ENCODE results near the gene NECTIN1.

DNA sequence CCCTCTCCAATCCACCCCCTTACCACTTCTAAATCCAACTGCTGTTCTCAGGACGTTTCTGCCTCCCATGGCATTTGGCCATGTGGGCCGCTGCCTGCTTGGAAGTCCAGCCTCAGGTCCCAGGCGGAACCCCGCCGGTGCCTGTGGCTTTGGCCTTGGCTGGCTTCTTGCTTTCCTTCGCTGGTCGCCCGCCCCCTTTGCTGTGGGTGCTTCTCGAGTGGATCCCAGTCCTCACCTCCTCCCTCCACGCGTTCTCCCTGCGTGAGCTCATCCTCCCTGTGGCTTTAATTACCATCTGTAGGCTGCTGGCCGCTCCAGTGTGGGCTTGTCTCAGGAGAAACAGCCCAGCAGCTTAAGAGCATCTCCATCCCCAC is 111.7 kb downstream of the NECTIN1 start:
- TF ChIP-seq, protein P1, sequence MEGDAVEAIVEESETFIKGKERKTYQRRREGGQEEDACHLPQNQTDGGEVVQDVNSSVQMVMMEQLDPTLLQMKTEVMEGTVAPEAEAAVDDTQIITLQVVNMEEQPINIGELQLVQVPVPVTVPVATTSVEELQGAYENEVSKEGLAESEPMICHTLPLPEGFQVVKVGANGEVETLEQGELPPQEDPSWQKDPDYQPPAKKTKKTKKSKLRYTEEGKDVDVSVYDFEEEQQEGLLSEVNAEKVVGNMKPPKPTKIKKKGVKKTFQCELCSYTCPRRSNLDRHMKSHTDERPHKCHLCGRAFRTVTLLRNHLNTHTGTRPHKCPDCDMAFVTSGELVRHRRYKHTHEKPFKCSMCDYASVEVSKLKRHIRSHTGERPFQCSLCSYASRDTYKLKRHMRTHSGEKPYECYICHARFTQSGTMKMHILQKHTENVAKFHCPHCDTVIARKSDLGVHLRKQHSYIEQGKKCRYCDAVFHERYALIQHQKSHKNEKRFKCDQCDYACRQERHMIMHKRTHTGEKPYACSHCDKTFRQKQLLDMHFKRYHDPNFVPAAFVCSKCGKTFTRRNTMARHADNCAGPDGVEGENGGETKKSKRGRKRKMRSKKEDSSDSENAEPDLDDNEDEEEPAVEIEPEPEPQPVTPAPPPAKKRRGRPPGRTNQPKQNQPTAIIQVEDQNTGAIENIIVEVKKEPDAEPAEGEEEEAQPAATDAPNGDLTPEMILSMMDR (IDR thresholded peaks at IDR 0.05; ENCODE audit: low read depth, low read length, poor library complexity, severe bottlenecking): no peak
- TF ChIP-seq EZH2phosphoT487 (IDR thresholded peaks at IDR 0.05; ENCODE audit: borderline replicate concordance, low read length): no peak

Measured in DOHH2 (cell line).